Measurements from ENCODE around the gene SURF1. TPM values are rescaled to one million over a fixed set of nuclear protein-coding genes. Genes with fewer than 3 reads are reported as not detected.

SURF1 gene
- total RNA-seq, 1 donor from 2014 or later, result 56.1 TPM

DNA sequence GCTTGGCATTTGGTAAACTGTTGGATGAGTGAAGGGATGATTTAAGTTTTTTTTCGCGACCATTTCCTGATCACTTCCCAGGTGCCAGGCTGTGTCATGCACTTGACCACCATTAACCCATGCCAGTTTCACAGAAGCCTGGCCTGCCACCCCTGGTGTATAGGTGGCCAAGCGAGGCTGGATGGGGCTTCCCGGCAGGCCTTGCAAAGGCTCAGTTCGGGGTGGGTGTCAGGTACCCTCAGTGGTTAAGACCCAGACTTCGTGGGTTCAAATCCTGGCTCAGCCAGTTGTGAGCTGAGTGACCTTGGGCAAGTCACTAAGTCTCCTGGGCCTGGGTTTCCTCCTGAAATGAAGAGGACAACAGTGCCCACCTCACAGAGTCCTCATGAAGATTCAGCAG lies 10.7 kb downstream of the SURF1 start:
- no peak for TF ChIP-seq CTCF (IDR thresholded peaks at IDR 0.05; ENCODE audit: partially characterized antibody, unreplicated experiment)
- peaks cover 16% of the 10 kb centered on the region for H3K9me3 Mint-ChIP-seq (ENCODE audit: unreplicated experiment)
- H3K4me3 Mint-ChIP-seq (ENCODE audit: unreplicated experiment), result no peak overlapping the region
- H3K36me3 Mint-ChIP-seq (ENCODE audit: unreplicated experiment), result peaks cover 13% of the 10 kb centered on the region
- peaks cover 12% of the 10 kb centered on the region for H3K27me3 Mint-ChIP-seq (ENCODE audit: unreplicated experiment)
- no peak overlapping the region for H3K27ac Mint-ChIP-seq (ENCODE audit: unreplicated experiment)
- H3K4me1 Mint-ChIP-seq (ENCODE audit: low read depth, unreplicated experiment), result peaks cover 18% of the 10 kb centered on the region
- DNase-seq, result no peak

DNA sequence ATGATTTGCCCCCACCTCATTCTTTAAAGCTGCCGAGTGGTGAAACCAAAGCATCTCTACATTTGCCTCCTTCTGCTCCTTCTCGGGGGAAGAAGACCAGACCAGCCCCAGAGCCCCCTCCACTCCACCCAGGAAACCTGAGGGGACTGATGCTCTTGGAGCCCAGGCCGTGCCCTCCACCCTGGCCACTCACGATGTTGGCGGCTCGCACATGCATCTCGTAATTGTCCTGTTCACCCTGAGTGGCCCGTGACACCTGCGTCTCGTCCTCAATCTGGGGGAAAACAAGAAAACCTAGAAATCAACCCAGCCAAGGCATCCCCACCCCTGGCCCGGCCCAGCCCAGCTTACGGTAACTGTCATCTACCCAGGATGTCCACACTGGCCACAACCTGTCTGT lies 11.3 kb downstream of the SURF1 start:
- Mint-ChIP-seq H3K9me3 (ENCODE audit: unreplicated experiment) (peaks cover 13% of the 10 kb centered on the region), H3K36me3 (ENCODE audit: unreplicated experiment) (peaks cover 13% of the 10 kb centered on the region)

DNA sequence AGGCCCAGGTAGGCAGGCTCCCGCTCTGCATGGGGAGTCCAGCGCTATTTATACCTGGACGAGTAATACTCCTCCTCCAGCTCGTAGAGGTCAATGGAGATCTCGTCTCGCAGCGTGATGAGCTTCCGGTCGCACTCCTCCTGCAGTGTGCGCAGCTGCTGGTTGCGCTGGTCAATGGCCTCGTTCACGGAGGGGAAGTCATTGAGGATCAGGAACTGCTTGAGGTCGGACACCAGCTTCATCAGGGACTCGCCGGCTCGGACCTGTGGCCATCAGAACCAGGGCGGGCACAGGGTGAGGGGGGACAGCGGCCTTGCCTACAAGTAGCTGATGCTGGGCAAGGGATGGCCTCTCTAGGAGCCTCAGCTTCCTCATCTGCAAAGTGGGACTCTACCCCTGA lies 12.2 kb downstream of the SURF1 start:
- Mint-ChIP-seq H3K4me3 (ENCODE audit: unreplicated experiment) (no peak overlapping the region), H3K4me1 (ENCODE audit: low read depth, unreplicated experiment) (peaks cover 14% of the 10 kb centered on the region), H3K27me3 (ENCODE audit: unreplicated experiment) (peaks cover 11% of the 10 kb centered on the region), H3K9me3 (ENCODE audit: unreplicated experiment) (peaks cover 11% of the 10 kb centered on the region), H3K36me3 (ENCODE audit: unreplicated experiment) (peaks cover 6% of the 10 kb centered on the region), H3K27ac (ENCODE audit: unreplicated experiment) (no peak overlapping the region)
- no peak for DNase-seq
- no peak for TF ChIP-seq CTCF (IDR thresholded peaks at IDR 0.05; ENCODE audit: partially characterized antibody, unreplicated experiment)

More for the DNA sequence above, 11.3 kb downstream of the SURF1 start:
- TF ChIP-seq CTCF (IDR thresholded peaks at IDR 0.05; ENCODE audit: partially characterized antibody, unreplicated experiment), result no peak
- Mint-ChIP-seq H3K4me3 (ENCODE audit: unreplicated experiment) (no peak overlapping the region), H3K4me1 (ENCODE audit: low read depth, unreplicated experiment) (peaks cover 18% of the 10 kb centered on the region), H3K27me3 (ENCODE audit: unreplicated experiment) (peaks cover 12% of the 10 kb centered on the region), H3K27ac (ENCODE audit: unreplicated experiment) (no peak overlapping the region)
- DNase-seq, result no peak

GRCh38 chr9:133342570-133342969 lies 13.7 kb downstream of the SURF1 start:
- Mint-ChIP-seq H3K27ac (ENCODE audit: unreplicated experiment) (no peak overlapping the region), H3K4me3 (ENCODE audit: unreplicated experiment) (no peak overlapping the region), H3K27me3 (ENCODE audit: unreplicated experiment) (peaks cover 7% of the 10 kb centered on the region), H3K36me3 (ENCODE audit: unreplicated experiment) (no peaks in the 10 kb centered on the region), H3K4me1 (ENCODE audit: low read depth, unreplicated experiment) (peaks cover 9% of the 10 kb centered on the region), H3K9me3 (ENCODE audit: unreplicated experiment) (peaks cover 1% of the 10 kb centered on the region)
- peak; percentile 60 for DNase-seq
- no peak for TF ChIP-seq CTCF (IDR thresholded peaks at IDR 0.05; ENCODE audit: partially characterized antibody, unreplicated experiment)

GRCh38 chr9:133342069-133342406 lies 14.2 kb downstream of the SURF1 start:
- Mint-ChIP-seq H3K4me3 (ENCODE audit: unreplicated experiment) (no peak overlapping the region), H3K27me3 (ENCODE audit: unreplicated experiment) (peaks cover 6% of the 10 kb centered on the region), H3K36me3 (ENCODE audit: unreplicated experiment) (no peaks in the 10 kb centered on the region), H3K4me1 (ENCODE audit: low read depth, unreplicated experiment) (peaks cover 8% of the 10 kb centered on the region), H3K27ac (ENCODE audit: unreplicated experiment) (no peak overlapping the region), H3K9me3 (ENCODE audit: unreplicated experiment) (peaks cover 1% of the 10 kb centered on the region)
- peak; percentile 36 for DNase-seq
- TF ChIP-seq CTCF (IDR thresholded peaks at IDR 0.05; ENCODE audit: partially characterized antibody, unreplicated experiment), result peak; percentile 25
